ENCODE data around the gene SUSD4.

The SUSD4 gene

GRCh38 chr1:223227486-223228196, 136.3 kb downstream of the SUSD4 start:
- DNase-seq: no peak

- no peak for DNase-seq
These were observed 136.9 kb downstream of the SUSD4 start for GRCh38 chr1:223227031-223227430.

GRCh38 chr1:223226271-223226670, 137.7 kb downstream of the SUSD4 start:
- DNase-seq: no peak

GRCh38 chr1:223225481-223225880, 138.5 kb downstream of the SUSD4 start:
- no peak for DNase-seq

GRCh38 chr1:223225061-223225460, 138.9 kb downstream of the SUSD4 start:
- no peak for DNase-seq

GRCh38 chr1:223224465-223224864, 139.5 kb downstream of the SUSD4 start:
- no peak for DNase-seq

- no peak for DNase-seq
These were observed 140.6 kb downstream of the SUSD4 start for GRCh38 chr1:223223091-223223995.

- DNase-seq: no peak
These were observed 141.6 kb downstream of the SUSD4 start for GRCh38 chr1:223222377-223222776.

GRCh38 chr1:223221686-223222085, 142.3 kb downstream of the SUSD4 start:
- no peak for DNase-seq

GRCh38 chr1:223219846-223220610, 143.9 kb downstream of the SUSD4 start:
- DNase-seq: no peak

GRCh38 chr1:223219318-223219635, 144.7 kb downstream of the SUSD4 start:
- no peak for DNase-seq

- DNase-seq: no peak
These were observed 146.2 kb downstream of the SUSD4 start for GRCh38 chr1:223217781-223218180.

GRCh38 chr1:223216531-223217205, 147.3 kb downstream of the SUSD4 start:
- DNase-seq: no peak

GRCh38 chr1:223216074-223216473, 147.9 kb downstream of the SUSD4 start:
- DNase-seq: no peak

- no peak for DNase-seq
These were observed 148.9 kb downstream of the SUSD4 start for GRCh38 chr1:223215026-223215425.

GRCh38 chr1:223214261-223214807, 149.6 kb downstream of the SUSD4 start:
- DNase-seq: no peak

- DNase-seq: no peak
These were observed 151.5 kb downstream of the SUSD4 start for GRCh38 chr1:223212441-223212840.

- DNase-seq: no peak
These were observed 152.5 kb downstream of the SUSD4 start for GRCh38 chr1:223211323-223211985.

- DNase-seq: no peak
These were observed 153.2 kb downstream of the SUSD4 start for GRCh38 chr1:223210788-223211120.

- DNase-seq: no peak
These were observed 153.8 kb downstream of the SUSD4 start for GRCh38 chr1:223209992-223210787.

GRCh38 chr1:223209293-223209898, 154.6 kb downstream of the SUSD4 start:
- DNase-seq: no peak
